Measurements from ENCODE around the gene NTMT2.

The NTMT2 gene

GRCh38 chr1:170213596-170213995, 67.8 kb downstream of the NTMT2 start:
- no peak for DNase-seq

GRCh38 chr1:170214117-170215032, 68.6 kb downstream of the NTMT2 start:
- no peak for DNase-seq

GRCh38 chr1:170215072-170215885, 69.5 kb downstream of the NTMT2 start:
- DNase-seq: no peak

GRCh38 chr1:170217517-170218256, 71.9 kb downstream of the NTMT2 start:
- DNase-seq: no peak

DNA sequence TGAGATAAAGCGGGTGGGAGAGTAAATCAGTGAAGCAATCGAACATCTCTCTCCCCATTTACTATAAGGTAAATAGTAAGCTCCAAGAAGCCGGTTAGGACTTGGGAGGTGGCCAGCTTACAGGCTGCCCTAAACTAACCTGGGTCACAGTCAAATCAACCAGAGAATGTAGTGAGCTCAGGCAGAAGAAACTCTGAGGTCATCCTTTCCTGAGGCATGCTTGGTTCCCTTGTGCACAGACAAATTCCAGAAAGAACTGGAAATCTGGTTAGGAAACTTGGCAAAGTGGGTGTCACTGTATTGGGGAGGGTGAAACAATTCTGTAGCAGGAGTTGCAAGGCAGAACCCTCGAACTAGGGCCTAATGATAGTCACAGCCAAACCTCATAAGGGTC, 72.5 kb downstream of the NTMT2 start:
- no peak for DNase-seq
